GM23248 (cell line): ENCODE measurements around the gene ABLIM2.

Experiments
- EZH2 ChIP-seq: fragments of 200-600 bp; sonication (generic); IDR thresholded peaks from 2 replicates; pipeline ENCODE4 v1.6.1; 2018; ENCODE audit warnings: antibody characterized with exemption, mild to moderate bottlenecking; ENCODE audit not compliant: insufficient read depth, poor library complexity, severe bottlenecking
- EZH2phosphoT487 ChIP-seq: fragments of 200-600 bp; sonication (generic); IDR thresholded peaks from 2 replicates; pipeline ENCODE4 v1.6.1; 2018; ENCODE audit warnings: antibody characterized with exemption, moderate library complexity, mild to moderate bottlenecking, low read depth; ENCODE audit not compliant: insufficient read depth

GRCh38 chr4:8177552-8177951 lies 18.9 kb upstream of the ABLIM2 start:
- TF ChIP-seq EZH2 (no peak), EZH2phosphoT487 (no peak)
